HG03095 (cell line): ENCODE data around the gene GNB2.
"Not testable (repeated sequence)": the region's sequence is repeated elsewhere in the genome, so short reads cannot be mapped to it uniquely, and the experiment has no call there.

Source experiments
- ATAC-seq: cut with Tn5 transposase; IDR thresholded peaks from one replicate; pipeline ENCODE4 v1.9.1; 2021; ENCODE audit warnings: moderate library complexity; ENCODE audit not compliant: unreplicated experiment

The GNB2 gene

DNA sequence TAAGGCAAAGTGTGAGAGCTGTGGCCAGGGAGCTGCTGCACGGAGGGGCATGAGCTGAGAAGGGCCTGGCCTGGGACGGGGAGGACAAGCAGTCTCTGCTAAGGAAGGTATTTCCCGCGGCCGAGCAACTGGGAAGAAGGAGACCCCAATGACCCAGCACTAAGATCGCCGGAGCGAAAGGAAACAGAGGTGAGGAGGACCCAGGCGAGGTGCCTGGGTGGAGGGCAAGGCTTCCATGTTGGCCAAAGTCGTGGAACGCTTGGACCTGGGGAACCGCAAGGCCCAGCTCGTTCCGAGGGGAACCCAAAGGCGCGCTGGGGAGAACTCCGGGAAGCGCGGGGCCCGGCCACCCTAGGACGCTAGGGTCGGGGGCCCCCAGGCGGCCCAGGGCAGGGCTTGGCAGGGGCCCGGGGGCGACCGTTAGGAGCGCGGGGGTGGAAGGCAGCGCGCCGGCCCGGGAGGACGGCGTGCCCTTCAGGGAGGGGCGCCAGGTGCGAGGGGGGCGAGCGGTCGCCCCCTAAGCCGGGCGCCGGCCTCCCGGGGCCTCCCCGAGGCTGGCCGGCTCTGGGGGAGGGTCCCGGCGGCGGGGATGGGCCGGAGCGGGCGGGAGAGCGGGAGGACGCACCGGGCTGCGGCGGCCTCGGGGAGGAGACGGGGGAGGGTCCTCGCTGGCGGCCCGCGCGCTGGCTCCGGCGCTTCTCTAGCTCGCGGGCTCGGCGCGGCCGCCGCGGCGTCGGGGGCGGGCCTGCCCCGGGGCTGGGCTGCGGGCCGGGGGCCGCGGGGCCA is 20.0 kb downstream of the GNB2 start:
- peak; percentile 21 for ATAC-seq

DNA sequence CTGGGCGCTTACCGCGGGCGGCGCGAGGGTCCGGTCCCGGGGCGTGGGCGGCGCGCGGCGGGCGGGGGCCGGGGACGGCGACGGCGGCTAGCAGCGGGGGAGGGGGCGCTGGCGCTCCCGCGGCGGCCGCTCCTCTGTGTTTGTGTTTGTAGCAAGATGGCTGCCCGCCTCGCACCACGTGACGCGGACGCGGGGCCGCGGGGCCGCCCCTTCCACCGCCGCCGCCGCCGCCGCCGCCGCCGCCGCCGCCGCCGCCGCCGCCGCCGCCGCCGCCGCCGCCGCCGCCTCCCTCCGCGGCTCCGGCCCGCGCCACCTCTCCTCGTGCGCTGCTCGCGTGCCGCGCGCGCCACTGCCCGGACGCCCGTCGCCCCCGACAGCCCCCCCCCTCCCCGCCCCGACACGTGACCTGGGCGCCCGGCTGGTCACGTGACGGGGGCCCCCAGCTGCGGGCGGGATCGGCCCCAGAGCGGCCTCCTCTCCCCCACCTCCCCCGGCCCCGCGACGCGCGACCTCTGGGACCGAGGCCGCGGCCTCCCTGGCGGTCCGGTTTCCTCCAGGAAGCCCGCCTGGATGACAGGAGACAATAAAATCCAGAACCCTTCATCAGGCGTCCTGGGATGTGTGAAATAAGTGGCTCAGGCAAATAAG is 20.7 kb downstream of the GNB2 start, which contains the start of gene GIGYF1:
TSS of gene GIGYF1 (minus strand) at position 153 of the 648 bp plus-strand sequence. CDS start 6,012 bp downstream, outside the sequence.
- peak; percentile 34 for ATAC-seq

DNA sequence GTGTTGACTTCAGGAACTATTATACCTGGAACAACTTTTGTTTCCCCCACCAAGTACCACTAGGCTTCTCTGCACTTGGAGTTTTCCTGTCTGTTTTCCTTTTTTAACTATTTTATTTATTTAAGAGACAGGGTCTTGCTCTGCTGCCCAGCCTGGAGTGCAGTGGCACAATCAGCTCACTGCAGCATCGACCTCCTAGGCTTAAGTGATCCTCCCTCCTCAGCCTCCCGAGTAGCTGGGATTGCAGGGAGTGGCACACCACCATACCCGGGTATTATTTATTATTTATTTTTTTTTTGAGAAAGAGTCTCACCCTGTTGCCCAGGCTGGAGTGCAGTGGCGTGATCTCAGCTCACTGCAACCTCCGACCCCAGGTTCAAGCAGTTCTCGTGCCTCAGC is 22.6 kb downstream of the GNB2 start:
- ATAC-seq: no peak

DNA sequence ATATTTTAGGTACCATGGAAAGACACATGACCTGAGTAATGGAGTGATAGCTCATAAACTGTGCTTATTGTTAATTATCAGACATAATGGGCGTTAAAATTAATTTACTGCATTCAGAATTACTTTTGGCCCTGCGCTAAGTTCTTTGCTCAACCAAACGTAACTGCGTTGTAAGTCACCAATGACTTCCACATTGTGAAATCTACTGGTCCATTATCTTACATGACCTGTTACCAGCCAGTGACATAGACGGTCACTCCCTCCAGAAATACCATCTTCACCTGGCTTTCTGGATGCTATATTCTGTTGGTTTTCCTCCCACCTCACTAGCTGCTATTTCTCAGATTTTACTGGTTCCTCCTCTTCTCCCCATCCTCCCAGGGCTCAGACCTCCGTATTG is 25.5 kb downstream of the GNB2 start:
- no peak for ATAC-seq

DNA sequence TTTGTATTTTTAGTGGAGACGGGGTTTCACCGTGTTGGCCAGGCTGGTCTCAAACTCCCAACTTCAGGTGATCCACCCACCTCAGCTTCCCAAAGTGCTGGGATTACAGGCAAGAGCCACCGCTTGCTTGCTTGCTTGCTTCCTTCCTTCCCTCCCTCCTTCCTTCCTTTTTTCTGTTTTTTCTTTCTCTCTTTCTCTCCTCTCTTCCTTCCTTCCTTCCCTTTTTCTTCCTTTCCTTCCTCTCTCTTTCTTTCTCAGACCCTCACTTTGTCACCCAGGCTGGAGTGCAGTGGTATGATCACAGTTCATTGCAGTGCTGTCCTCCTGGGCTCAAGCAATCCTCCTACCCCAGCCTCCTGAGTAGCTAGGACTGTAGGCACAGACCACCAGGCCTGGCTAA is 27.5 kb downstream of the GNB2 start:
- not testable (repeated sequence) for ATAC-seq

DNA sequence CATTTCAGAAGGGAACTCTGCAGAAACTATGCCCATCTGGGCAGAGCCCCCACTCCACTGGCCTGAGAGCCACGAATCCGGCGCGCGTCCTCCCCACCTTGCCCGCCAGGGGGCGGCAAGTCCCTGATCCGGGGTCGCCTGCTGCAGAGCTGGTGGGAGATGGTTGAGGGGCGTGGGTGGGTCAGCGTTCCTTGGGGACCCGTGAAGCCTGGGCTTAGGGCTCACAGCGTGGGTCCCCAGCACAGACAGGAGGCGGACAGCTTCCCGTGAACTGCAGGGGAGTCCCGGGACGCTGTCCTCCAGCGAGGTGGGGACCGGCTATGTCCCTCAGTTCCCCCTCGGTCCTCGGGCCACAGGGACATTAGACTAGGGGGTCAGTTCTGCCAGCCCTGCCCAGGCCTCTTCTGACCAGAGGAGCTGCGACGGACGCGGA is 31.8 kb downstream of the GNB2 start:
- peak; percentile 55 for ATAC-seq

DNA sequence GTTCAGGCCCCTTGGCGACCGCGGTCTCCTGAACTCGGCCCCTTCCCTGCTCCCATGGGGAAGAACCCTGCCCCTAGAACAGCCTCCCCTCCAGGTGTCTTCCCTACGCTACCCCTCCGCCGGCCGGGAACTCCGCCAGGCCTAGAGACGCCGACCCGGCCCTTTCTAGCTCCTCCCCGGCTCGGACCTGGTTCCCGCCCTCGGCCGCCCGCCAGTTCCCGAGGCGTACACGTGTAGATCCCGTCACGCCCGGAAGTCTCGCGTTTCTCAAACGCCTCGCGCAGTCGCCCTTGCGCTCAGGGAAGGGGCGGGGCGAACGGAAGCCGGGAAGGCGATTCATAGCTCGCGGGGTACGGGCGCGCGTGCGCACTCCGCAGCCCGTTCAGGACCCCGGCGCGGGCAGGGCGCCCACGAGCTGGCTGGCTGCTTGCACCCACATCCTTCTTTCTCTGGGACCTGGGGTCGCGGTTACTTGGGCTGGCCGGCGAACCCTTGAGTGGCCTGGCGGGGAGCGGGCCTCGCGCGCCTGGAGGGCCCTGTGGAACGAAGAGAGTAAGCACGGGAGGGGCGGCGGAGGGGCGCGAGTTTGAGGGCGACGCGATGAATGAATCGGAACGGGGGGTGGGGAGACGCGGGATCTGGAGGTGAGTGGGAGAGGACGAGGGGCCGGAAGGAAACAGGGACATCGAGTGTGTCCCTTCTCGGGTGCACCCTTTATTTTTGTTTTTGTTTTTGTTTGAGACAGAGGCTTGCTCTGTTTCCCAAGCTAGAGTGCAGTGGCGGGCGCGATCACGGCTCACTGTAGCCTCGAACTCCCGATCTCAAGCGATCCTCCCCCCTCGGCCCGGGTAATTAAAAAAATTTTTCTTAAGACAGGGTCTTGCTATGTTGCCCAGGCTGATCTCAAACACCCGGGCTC is 32.5 kb downstream of the GNB2 start, which contains the start of gene POP7:
TSS of gene POP7 (plus strand) at position 369 of the 919 bp plus-strand sequence. CDS start 710 bp downstream, outside the sequence.
- ATAC-seq: peak; percentile 85

DNA sequence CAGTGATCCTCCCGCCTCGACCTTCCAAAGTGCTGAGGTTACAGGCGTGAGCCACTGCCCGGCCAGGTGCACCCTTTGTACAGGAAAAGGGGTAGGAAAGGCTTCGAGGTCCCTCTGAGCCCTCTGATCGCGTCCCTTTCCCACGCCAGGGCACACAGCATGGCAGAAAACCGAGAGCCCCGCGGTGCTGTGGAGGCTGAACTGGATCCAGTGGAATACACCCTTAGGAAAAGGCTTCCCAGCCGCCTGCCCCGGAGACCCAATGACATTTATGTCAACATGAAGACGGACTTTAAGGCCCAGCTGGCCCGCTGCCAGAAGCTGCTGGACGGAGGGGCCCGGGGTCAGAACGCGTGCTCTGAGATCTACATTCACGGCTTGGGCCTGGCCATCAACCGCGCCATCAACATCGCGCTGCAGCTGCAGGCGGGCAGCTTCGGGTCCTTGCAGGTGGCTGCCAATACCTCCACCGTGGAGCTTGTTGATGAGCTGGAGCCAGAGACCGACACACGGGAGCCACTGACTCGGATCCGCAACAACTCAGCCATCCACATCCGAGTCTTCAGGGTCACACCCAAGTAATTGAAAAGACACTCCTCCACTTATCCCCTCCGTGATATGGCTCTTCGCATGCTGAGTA is 33.3 kb downstream of the GNB2 start:
- ATAC-seq: no peak

DNA sequence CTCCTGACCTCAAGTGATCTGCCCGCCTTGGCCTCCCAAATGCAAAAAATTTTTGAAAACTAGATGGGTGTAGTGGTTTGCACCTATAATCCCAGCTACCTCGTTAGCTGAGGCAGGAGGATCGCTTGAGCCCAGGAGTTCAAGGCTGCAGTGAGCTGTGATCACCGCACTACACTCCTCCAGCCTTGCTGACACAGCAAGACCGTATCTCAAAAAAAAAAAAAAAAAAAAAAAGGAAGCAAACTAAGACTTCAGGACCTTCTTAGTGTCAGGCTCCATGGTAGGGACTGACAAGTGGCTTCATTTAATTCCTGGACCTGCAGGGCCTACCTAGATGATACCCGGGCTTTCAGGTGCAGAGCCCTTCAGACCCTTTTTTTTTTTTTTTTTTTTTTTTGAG is 34.9 kb downstream of the GNB2 start:
- no peak for ATAC-seq

DNA sequence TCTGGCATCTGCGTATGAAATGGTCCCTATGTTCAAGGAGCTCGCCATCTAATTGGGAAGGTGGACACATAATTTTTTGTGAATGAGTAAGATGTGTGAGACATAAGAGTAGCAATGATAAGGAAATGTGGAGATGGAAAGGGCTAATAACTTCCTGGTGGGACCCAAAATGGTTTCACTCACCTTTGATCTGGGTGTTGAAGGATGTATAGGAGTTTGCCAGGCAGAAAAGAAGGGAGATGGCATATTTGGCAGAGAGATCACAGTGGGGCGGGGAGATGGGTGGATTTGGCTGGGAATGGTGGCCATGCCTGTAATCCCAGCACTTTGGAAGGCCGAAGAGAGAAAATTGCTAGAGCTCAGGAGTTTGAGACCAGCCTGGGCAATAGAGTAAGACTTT is 36.9 kb downstream of the GNB2 start:
- ATAC-seq: no peak

DNA sequence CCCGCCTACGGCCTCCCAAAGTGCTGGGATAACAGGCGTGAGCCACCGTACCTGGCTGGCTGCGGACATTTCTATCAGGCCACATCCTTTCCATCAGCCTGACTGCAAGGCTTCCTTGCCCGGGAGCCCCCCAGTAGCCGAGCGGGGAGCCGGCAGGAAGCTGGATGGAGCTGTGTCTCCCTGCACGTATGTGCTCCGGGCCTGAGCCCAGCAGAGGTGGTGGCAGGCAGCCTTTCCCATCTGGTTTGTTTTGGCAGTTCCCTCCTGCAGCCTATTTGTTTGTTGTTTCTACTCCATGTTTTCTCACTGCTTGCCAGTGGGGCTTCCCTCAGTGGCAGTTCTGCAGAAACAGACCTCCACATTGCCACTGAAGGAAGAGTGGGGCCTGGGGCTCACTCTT is 37.8 kb downstream of the GNB2 start:
- no peak for ATAC-seq

DNA sequence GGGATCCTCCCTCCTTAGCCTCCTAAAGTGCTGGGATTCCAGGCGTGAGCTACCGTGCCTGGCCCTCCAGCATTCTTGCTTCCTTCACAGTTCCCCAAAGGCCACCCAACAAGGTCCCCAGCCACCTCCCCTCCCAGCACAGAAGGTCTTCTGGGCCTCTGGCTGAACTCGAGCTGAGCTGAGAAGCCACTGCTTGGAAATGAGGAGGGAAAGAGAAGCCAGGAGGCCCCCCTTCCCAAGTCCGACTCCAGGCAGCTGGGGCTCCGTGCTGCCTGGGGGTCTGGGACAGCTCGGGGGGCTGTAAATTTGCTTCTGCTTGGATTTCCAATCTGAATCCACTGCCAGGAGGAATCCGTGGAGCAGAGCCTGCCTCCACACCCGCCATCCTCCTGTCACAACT is 41.2 kb downstream of the GNB2 start:
- ATAC-seq: no peak

DNA sequence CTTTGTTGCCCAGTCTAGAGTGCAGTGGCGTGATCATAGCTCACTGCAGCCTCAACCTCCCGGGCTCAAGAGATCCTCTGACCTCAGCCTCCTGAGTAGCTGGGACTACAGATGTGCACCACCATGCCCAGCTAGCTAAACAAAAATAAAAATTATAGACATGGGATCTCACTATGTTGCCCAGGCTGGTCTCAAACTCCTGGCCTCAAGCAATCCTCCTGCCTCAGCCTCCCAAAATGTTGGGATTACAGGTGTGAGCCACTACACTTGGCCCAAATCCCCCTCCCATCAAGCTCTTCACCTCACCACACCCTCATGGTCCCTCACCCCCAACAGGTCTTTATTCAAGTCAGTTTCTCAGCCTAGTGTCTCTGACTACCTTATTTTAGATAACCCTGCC is 43.5 kb downstream of the GNB2 start:
- not testable (repeated sequence) for ATAC-seq

DNA sequence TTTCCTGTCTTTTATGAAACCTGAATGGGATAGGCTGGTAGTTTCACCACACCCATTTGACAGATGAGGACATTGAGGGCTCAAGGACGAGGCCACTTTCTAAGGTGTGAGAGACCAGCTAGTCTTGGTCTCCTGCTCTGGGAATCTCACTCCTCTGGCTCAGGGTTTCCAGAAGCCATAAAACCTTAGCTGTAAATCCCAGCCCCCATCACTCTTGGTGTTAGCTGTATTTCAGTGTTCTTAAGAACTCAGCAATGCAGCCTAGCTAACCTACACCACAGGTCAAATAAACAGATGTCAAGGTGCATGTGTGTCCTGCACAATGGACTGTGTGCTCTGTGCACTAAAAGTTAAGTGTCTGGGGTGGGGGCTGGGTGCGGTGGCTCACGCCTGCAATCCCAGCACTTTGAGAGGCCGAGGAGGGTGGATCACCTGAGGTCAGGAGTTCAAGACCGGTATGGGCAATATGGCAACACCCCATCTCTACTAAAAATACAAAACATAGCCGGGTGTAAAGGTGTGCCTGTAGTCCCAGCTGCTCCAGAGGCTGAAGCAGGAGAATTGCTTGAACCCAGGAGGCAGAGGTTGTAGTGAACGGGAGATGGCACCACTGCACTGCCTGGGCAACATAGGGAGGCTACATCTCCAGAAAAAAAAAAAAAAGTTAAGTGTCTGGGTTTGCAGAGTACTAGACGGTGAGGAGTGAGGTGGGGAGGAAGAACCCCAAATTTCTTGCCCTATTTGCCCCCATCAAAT is 46.2 kb downstream of the GNB2 start:
- ATAC-seq: no peak

DNA sequence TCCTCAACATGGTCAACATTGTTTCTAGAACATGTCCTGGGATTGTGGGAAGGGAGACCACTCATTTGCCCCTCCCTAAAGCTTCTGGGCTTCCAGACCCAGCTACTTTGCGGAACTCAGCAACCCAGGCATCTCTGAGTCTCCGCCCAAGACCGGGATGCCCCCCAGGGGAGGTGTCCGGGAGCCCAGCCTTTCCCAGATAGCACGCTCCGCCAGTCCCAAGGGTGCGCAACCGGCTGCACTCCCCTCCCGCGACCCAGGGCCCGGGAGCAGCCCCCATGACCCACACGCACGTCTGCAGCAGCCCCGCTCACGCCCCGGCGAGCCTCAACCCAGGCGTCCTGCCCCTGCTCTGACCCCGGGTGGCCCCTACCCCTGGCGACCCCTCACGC is 46.7 kb downstream of the GNB2 start, which contains the start of gene EPO:
TSS of gene EPO (plus strand) at position 190 of the 392 bp plus-strand sequence. CDS start 513 bp downstream, outside the sequence.
- ATAC-seq: no peak

DNA sequence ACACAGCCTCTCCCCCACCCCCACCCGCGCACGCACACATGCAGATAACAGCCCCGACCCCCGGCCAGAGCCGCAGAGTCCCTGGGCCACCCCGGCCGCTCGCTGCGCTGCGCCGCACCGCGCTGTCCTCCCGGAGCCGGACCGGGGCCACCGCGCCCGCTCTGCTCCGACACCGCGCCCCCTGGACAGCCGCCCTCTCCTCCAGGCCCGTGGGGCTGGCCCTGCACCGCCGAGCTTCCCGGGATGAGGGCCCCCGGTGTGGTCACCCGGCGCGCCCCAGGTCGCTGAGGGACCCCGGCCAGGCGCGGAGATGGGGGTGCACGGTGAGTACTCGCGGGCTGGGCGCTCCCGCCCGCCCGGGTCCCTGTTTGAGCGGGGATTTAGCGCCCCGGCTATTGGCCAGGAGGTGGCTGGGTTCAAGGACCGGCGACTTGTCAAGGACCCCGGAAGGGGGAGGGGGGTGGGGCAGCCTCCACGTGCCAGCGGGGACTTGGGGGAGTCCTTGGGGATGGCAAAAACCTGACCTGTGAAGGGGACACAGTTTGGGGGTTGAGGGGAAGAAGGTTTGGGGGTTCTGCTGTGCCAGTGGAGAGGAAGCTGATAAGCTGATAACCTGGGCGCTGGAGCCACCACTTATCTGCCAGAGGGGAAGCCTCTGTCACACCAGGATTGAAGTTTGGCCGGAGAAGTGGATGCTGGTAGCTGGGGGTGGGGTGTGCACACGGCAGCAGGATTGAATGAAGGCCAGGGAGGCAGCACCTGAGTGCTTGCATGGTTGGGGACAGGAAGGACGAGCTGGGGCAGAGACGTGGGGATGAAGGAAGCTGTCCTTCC is 47.3 kb downstream of the GNB2 start:
- no peak for ATAC-seq

DNA sequence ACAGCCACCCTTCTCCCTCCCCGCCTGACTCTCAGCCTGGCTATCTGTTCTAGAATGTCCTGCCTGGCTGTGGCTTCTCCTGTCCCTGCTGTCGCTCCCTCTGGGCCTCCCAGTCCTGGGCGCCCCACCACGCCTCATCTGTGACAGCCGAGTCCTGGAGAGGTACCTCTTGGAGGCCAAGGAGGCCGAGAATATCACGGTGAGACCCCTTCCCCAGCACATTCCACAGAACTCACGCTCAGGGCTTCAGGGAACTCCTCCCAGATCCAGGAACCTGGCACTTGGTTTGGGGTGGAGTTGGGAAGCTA is 47.9 kb downstream of the GNB2 start:
- no peak for ATAC-seq

DNA sequence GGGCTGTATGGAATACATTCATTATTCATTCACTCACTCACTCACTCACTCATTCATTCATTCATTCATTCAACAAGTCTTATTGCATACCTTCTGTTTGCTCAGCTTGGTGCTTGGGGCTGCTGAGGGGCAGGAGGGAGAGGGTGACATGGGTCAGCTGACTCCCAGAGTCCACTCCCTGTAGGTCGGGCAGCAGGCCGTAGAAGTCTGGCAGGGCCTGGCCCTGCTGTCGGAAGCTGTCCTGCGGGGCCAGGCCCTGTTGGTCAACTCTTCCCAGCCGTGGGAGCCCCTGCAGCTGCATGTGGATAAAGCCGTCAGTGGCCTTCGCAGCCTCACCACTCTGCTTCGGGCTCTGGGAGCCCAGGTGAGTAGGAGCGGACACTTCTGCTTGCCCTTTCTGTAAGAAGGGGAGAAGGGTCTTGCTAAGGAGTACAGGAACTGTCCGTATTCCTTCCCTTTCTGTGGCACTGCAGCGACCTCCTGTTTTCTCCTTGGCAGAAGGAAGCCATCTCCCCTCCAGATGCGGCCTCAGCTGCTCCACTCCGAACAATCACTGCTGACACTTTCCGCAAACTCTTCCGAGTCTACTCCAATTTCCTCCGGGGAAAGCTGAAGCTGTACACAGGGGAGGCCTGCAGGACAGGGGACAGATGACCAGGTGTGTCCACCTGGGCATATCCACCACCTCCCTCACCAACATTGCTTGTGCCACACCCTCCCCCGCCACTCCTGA is 49.1 kb downstream of the GNB2 start:
- ATAC-seq: no peak
